Measurements from ENCODE around the gene COLEC12. TPM values are rescaled to one million over a fixed set of nuclear protein-coding genes. Genes with fewer than 3 reads are reported as not detected.

The COLEC12 gene
- total and polyA plus RNA-seq, 5 donors, result 1.7 to 10.6 (median 6.5) TPM

DNA sequence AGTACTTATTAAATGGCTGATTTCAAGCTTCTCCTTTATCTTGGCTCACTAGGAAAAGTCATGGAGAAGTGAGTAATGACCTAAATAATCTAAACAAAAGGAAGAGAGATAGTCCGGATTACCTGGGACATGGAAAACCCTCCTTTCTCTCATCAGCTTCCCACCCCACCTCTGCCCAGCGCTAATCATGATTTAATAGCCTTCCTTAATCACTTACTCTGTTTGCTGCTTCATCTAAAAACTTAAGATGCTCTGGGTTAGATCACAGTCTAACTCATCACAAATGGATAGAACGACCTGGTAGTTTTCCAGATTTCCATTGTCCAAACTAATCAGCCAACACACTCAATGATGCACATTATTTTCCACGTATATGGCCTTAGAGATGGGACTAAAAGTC, 144.8 kb downstream of the COLEC12 start:
- ATAC-seq, result no peak
- Histone ChIP-seq H3K27me3 (ENCODE audit: control insufficient read depth, insufficient read depth) (no peaks in the 10 kb centered on the region), H3K27ac (ENCODE audit: low read length) (no peak overlapping the region), H3K9me3 (ENCODE audit: control insufficient read depth, low read length) (no peaks in the 10 kb centered on the region), H3K4me3 (ENCODE audit: low read length) (no peak overlapping the region), H3K4me1 (ENCODE audit: control insufficient read depth, insufficient read depth, low read length) (no peaks in the 10 kb centered on the region)
- DNase-seq, result no peak
- 77% methylated on average over 4 of the region's 4 CpGs for WGBS
- intact Hi-C loops (cut with DNase I), result no loop called here

DNA sequence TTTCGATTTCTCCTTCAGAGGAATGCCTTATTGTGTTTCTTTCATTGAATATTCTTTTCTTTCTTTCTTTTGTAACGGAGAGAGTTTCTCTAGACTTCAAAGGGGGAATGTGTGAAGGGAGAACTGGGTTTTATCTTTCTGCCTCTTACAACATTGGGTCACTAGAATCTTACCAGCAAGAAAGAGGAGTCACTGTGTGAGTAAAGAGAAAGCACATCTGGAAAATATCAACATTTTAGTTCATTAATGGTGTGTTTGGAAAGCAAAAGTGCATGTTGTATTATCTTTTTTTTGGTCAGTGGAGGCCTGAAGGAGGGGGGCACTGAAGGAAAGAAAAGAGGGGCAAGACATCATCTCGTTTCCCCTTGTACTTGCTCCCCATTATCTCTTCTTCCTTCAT, 146.0 kb downstream of the COLEC12 start:
- Histone ChIP-seq H3K9me3 (ENCODE audit: control insufficient read depth, low read length) (no peaks in the 10 kb centered on the region), H3K4me3 (ENCODE audit: low read length) (no peak overlapping the region), H3K27ac (ENCODE audit: low read length) (no peak overlapping the region), H3K4me1 (ENCODE audit: control insufficient read depth, insufficient read depth, low read length) (no peaks in the 10 kb centered on the region), H3K27me3 (ENCODE audit: control insufficient read depth, insufficient read depth) (no peaks in the 10 kb centered on the region)
- no peak for ATAC-seq
- no peak for DNase-seq
- 53% methylated on average over 3 of the region's 3 CpGs for WGBS
- intact Hi-C loops (cut with DNase I), result no loop called here

DNA sequence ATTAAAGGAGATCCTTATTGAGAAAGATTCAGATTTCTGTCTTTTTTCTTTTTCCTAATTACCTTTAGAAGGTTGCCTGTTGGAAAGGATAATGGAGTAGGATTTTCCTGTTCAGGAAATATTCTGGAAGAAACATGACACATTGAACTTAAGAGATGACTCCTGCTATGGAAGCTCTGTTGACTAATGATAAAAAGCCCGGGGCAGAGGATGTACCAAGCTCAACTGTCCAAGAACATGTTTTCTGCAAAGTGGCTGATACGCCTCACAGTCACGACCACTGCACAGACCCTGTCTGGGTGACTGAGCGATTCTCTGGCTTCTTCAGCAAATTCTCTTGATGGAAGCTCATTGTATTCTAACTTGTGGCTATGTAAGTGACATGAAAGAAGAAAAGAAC, 146.5 kb downstream of the COLEC12 start:
- H3K9me3 ChIP-seq (ENCODE audit: control insufficient read depth, low read length), result no peaks in the 10 kb centered on the region
- intact Hi-C loops (cut with DNase I), result no loop called here
- 47% methylated on average over 4 of the region's 4 CpGs for WGBS
- no peaks in the 10 kb centered on the region for H3K27me3 ChIP-seq (ENCODE audit: control insufficient read depth, insufficient read depth)
- H3K27ac ChIP-seq (ENCODE audit: low read length), result no peak overlapping the region
- H3K4me1 ChIP-seq (ENCODE audit: control insufficient read depth, insufficient read depth, low read length), result no peaks in the 10 kb centered on the region
- DNase-seq (no peak), ATAC-seq (no peak)
- no peak overlapping the region for H3K4me3 ChIP-seq (ENCODE audit: low read length)

DNA sequence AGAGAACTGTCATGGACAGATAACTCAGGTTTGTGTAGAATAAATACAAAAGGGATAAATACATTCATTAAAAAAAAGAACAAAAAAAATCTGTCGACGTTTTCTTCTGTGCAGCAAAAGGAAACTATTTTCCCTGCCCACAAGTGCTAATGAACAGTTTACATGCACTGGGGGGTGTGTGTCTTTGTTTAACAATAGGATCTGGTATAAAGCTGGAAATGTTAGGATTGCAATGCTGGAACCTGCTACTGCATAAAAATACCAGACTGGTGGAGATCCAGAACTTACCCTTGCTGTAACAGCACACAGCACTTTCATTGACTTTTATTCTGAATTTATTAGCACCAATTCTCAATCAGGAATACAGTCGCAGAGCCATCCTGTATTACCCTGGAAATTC, 148.1 kb downstream of the COLEC12 start:
- H3K27ac ChIP-seq (ENCODE audit: low read length), result no peak overlapping the region
- 75% methylated on average over 3 of the region's 3 CpGs for WGBS
- ATAC-seq, result no peak

DNA sequence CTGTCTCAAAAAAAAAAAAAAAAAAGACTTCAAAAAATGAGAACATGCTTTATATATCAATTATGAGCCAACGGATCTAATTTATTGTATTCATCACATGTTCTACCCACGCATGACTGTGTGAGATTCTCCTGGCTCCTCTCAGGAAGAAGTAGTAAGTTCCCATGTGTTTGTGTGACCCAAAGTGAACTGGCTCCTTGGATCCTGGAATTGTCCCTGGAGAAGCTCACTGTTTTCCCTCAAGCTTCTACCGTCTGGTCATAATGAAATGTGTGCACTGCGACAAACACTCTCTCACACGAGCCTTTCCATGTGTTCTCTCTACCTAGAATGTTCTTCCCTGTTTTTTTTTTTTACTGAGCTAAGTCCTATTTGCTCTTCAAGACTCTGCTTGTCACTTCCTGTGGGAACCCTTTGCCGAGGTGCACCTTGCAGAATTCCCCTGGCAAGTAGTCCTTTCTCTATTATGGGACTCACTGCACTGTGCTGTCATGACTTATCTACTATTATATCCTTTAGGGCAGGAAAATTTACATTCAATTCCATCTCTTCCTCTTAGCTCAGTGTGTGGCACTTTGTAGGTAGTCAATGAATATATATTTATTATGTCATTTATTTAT, 149.4 kb downstream of the COLEC12 start:
- WGBS, result 52% methylated on average over 6 of the region's 6 CpGs
- ATAC-seq, result peak in 1 of 2 donors; percentile 16

More for the DNA sequence above, 148.1 kb downstream of the COLEC12 start:
- Histone ChIP-seq H3K4me3 (ENCODE audit: low read length) (no peak overlapping the region), H3K27me3 (ENCODE audit: control insufficient read depth, insufficient read depth) (no peaks in the 10 kb centered on the region), H3K4me1 (ENCODE audit: control insufficient read depth, insufficient read depth, low read length) (no peaks in the 10 kb centered on the region), H3K9me3 (ENCODE audit: control insufficient read depth, low read length) (no peaks in the 10 kb centered on the region)
- DNase-seq, result no peak
- intact Hi-C loops (cut with DNase I), result no loop called here

DNA sequence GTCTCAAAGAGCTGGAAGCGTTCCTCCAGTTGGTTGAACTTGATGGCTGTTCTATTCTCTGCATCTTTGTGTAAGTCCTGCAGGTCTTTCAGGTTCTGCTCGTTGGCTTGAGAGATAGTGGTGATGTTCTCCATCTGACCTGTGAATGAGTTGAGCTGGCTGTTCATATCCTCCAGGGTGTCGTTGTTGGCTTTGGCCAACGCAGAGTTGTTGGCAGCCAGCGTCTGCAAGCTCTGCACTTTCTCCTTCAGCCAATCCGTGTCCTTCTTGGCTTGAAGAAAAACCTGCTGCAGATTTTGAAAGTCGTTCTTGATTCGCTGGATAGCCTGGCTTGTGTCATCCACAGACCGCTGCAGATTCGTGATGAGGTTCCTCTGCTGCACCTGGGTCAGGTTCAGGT, 153.9 kb downstream of the COLEC12 start:
- H3K9me3 ChIP-seq (ENCODE audit: control insufficient read depth, low read length), result peaks cover 2% of the 10 kb centered on the region
- ATAC-seq (no peak), DNase-seq (no peak)
- H3K27me3 ChIP-seq (ENCODE audit: control insufficient read depth, insufficient read depth), result no peaks in the 10 kb centered on the region
- no peaks in the 10 kb centered on the region for H3K4me1 ChIP-seq (ENCODE audit: control insufficient read depth, insufficient read depth, low read length)
- no peak overlapping the region for H3K27ac ChIP-seq (ENCODE audit: low read length)
- intact Hi-C loops (cut with DNase I), result no loop called here
- 74% methylated on average over 10 of the region's 10 CpGs for WGBS
- H3K4me3 ChIP-seq (ENCODE audit: low read length), result no peak overlapping the region

More for the DNA sequence above, 149.4 kb downstream of the COLEC12 start:
- no peaks in the 10 kb centered on the region for H3K4me1 ChIP-seq (ENCODE audit: control insufficient read depth, insufficient read depth, low read length)
- H3K27me3 ChIP-seq (ENCODE audit: control insufficient read depth, insufficient read depth), result no peaks in the 10 kb centered on the region
- no peak for DNase-seq
- intact Hi-C loops (cut with DNase I), result no loop called here
- H3K27ac ChIP-seq (ENCODE audit: low read length), result no peak overlapping the region
- no peaks in the 10 kb centered on the region for H3K9me3 ChIP-seq (ENCODE audit: control insufficient read depth, low read length)
- no peak overlapping the region for H3K4me3 ChIP-seq (ENCODE audit: low read length)

DNA sequence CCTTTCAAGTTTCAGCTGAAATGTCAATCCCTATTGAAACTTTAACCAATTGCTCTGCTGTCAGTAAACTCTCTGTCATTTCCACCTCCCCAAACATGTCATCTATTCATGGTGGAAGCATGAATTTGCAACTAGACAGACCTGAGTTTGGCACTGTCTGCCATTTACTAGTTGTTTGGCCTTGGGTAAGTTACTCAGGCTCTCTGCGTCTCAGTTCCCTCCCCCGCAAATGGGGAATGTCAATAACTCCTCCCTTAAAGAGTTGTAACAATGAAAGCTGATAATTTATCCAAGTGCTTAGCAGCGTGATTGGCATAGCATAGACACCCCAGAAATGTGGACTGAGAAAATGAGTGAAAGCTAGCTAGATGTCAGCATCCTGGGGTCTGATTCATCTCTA, 159.4 kb downstream of the COLEC12 start:
- no peaks in the 10 kb centered on the region for H3K27me3 ChIP-seq (ENCODE audit: control insufficient read depth, insufficient read depth)
- 86% methylated on average over 3 of the region's 3 CpGs for WGBS

DNA sequence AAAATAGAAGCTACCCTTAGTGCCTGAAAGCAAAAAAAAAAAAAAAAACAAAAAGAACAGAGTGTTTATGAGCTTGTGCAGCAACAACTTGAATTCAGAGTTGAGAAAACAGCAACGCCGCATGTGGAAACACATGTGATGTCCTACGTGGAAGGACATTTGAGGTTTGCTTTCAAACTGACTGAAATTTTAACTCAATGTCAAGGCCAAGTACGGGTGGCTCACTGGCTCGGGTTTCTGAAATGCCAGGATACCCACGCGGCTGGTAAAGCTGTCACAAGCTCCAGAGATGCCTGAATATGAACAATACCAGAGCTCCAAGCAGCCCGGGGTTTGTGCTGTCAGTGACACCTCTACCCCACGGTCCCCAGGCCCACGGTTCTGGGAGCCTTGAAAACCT, 160.5 kb downstream of the COLEC12 start:
- Histone ChIP-seq H3K4me1 (ENCODE audit: control insufficient read depth, insufficient read depth, low read length) (no peaks in the 10 kb centered on the region), H3K9me3 (ENCODE audit: control insufficient read depth, low read length) (no peaks in the 10 kb centered on the region), H3K4me3 (ENCODE audit: low read length) (no peak overlapping the region), H3K27me3 (ENCODE audit: control insufficient read depth, insufficient read depth) (no peaks in the 10 kb centered on the region), H3K27ac (ENCODE audit: low read length) (no peak overlapping the region)
- intact Hi-C loops (cut with DNase I), result no loop called here
- ATAC-seq (no peak), DNase-seq (no peak)
- WGBS, result 87% methylated on average over 10 of the region's 10 CpGs

More for the DNA sequence above, 159.4 kb downstream of the COLEC12 start:
- DNase-seq (no peak), ATAC-seq (no peak)
- Histone ChIP-seq H3K4me1 (ENCODE audit: control insufficient read depth, insufficient read depth, low read length) (no peaks in the 10 kb centered on the region), H3K4me3 (ENCODE audit: low read length) (no peak overlapping the region), H3K27ac (ENCODE audit: low read length) (no peak overlapping the region), H3K9me3 (ENCODE audit: control insufficient read depth, low read length) (peaks cover 2% of the 10 kb centered on the region)
- intact Hi-C loops (cut with DNase I), result no loop called here

DNA sequence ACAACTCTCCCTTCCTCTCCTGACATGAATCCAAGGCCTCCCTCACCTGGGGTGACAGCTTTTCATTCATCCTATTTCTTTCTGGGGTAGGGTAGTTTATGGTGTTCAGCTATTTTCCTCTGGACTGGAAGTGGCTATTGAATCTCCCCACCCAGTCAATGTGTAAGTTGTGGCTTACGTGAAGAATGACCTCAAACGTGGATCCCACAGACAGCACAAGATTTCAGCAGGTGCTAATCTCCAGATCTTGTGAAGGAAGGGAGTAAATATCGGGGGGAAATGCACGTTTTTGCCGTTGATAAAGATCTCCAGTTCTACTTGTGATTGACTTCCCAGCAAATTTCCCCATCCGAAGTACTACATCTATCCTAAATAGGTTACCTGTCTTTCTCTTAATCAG, 161.3 kb downstream of the COLEC12 start:
- intact Hi-C loops (cut with DNase I), result no loop called here
- H3K9me3 ChIP-seq (ENCODE audit: control insufficient read depth, low read length), result no peaks in the 10 kb centered on the region
- ATAC-seq (no peak), DNase-seq (no peak)
- no peaks in the 10 kb centered on the region for H3K27me3 ChIP-seq (ENCODE audit: control insufficient read depth, insufficient read depth)
- no peak overlapping the region for H3K4me3 ChIP-seq (ENCODE audit: low read length)
- 65% methylated on average over 6 of the region's 6 CpGs for WGBS
- H3K27ac ChIP-seq (ENCODE audit: low read length), result no peak overlapping the region
- H3K4me1 ChIP-seq (ENCODE audit: control insufficient read depth, insufficient read depth, low read length), result no peaks in the 10 kb centered on the region

DNA sequence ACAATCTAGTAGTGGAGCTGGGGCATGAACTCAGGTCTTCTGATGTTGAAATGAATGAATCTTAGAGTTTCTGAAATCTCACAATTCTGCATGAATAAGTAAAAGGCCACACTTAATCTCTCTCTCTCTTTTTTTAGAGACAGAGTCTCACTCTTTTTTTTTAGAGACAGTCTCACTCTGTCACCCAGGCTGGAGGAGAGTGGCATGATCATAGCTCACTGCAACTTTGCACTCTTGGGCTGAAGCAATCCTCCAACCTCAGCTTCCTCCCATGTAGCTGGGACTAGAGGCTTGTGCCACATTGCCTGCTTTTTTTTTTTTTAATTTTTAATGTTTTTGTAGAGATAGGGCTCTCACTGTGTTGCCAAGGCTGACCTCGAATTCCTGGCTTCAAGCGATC, 163.8 kb downstream of the COLEC12 start:
- ATAC-seq (no peak), DNase-seq (no peak)
- WGBS, result 64% methylated on average over 2 of the region's 2 CpGs
- intact Hi-C loops (cut with DNase I), result no loop called here
- H3K9me3 ChIP-seq (ENCODE audit: control insufficient read depth, low read length), result no peaks in the 10 kb centered on the region
- H3K4me1 ChIP-seq (ENCODE audit: control insufficient read depth, insufficient read depth, low read length), result no peaks in the 10 kb centered on the region
- H3K27ac ChIP-seq (ENCODE audit: low read length), result no peak overlapping the region
- H3K27me3 ChIP-seq (ENCODE audit: control insufficient read depth, insufficient read depth), result no peaks in the 10 kb centered on the region
- H3K4me3 ChIP-seq (ENCODE audit: low read length), result no peak overlapping the region

DNA sequence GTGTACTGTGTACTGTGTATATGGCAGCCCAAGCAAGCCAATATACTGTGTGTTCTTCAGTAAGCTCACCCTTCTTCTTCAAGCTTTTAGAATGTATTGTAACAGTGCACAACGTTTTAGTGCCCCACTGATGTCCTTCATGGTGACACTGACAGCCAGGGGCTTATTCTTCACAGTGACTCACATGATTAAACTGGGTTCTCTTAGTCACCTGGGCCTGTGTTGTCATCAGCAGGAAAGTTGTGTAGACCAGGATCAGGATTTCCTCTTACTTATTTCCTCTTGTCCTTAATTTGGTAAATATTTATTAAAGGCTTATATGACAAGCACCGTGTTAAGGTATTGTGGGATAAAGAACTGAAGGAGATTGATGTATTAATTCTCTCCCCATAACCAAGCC, 164.8 kb downstream of the COLEC12 start:
- no peak for DNase-seq
- Histone ChIP-seq H3K4me3 (ENCODE audit: low read length) (no peak overlapping the region), H3K27me3 (ENCODE audit: control insufficient read depth, insufficient read depth) (no peaks in the 10 kb centered on the region), H3K27ac (ENCODE audit: low read length) (no peak overlapping the region), H3K9me3 (ENCODE audit: control insufficient read depth, low read length) (no peaks in the 10 kb centered on the region), H3K4me1 (ENCODE audit: control insufficient read depth, insufficient read depth, low read length) (no peaks in the 10 kb centered on the region)
- 61% methylated on average over 2 of the region's 2 CpGs for WGBS
- no peak for ATAC-seq
- intact Hi-C loops (cut with DNase I), result no loop called here

DNA sequence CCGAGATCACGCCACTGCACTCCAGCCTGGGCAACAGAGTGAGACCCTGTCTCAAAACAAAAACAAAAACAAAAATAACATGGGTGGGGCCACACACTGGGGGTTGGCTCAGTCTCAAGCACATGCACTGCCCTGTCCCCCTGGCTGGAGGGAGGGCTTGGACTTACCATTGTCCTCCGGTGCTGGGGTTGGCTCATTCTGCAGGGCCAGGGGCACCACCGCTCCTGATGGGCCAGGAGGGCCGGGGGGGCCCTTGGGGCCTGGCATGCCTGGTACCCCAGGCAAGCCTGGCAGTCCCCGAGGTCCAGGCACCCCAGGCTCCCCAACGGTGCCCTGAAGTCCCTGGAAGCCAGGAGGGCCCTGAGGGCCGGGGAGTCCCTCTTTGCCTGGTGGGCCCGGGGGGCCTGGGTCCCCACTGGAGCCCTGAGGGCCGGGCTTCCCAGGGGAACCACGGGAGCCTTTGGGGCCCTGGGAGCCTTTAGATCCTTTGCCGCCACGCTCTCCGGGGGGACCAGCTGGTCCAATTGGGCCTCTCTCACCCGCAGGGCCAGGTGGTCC, 165.8 kb downstream of the COLEC12 start:
- no peaks in the 10 kb centered on the region for H3K9me3 ChIP-seq (ENCODE audit: control insufficient read depth, low read length)
- no peak for DNase-seq
- H3K4me3 ChIP-seq (ENCODE audit: low read length), result no peak overlapping the region
- no peaks in the 10 kb centered on the region for H3K4me1 ChIP-seq (ENCODE audit: control insufficient read depth, insufficient read depth, low read length)
- no peak for ATAC-seq
- intact Hi-C loops (cut with DNase I), result no loop called here
- WGBS, result 93% methylated on average over 15 of the region's 15 CpGs
- H3K27ac ChIP-seq (ENCODE audit: low read length), result no peak overlapping the region
- H3K27me3 ChIP-seq (ENCODE audit: control insufficient read depth, insufficient read depth), result no peaks in the 10 kb centered on the region

All from right cardiac atrium (tissue), 5 donors.